ENCODE data around the gene INPP4B.

DNA sequence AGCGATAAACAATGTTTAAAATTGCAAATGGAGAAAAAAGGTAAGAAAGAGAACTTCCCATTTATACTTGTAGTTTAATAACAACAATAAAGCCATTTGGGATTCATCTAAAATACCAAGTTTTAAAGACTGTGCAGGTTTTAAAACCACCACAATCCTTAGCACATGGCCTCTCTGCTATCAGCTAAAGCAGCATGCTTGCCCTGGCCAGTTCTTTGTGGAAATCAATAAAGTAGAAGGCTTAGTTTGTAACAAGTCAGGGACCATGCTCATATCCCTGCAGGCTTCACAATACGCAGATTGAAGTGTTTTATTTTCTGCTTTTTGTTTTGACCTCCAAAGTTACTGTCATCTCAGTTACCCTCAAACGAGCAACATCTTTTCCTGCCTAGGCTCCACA lies 249.5 kb downstream of the INPP4B start:
- TF ChIP-seq, protein P1, sequence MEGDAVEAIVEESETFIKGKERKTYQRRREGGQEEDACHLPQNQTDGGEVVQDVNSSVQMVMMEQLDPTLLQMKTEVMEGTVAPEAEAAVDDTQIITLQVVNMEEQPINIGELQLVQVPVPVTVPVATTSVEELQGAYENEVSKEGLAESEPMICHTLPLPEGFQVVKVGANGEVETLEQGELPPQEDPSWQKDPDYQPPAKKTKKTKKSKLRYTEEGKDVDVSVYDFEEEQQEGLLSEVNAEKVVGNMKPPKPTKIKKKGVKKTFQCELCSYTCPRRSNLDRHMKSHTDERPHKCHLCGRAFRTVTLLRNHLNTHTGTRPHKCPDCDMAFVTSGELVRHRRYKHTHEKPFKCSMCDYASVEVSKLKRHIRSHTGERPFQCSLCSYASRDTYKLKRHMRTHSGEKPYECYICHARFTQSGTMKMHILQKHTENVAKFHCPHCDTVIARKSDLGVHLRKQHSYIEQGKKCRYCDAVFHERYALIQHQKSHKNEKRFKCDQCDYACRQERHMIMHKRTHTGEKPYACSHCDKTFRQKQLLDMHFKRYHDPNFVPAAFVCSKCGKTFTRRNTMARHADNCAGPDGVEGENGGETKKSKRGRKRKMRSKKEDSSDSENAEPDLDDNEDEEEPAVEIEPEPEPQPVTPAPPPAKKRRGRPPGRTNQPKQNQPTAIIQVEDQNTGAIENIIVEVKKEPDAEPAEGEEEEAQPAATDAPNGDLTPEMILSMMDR (IDR thresholded peaks at IDR 0.05), result no peak
- TF ChIP-seq POLR2A (IDR thresholded peaks at IDR 0.05), result no peak

Data from testis (tissue), 2 donors.